HG02610 (cell line): ENCODE results near the gene UBE2R2.
A peak's percentile ranks its signal among the peaks of the same experiment; 100 is the strongest.
"Not testable (repeated sequence)": the region's sequence is repeated elsewhere in the genome, so short reads cannot be mapped to it uniquely, and the experiment has no call there.

Experiments used
- ATAC-seq: cut with Tn5 transposase; IDR thresholded peaks from one replicate; pipeline ENCODE4 v1.9.1; 2021; ENCODE audit warnings: mild to moderate bottlenecking, moderate library complexity; ENCODE audit not compliant: unreplicated experiment

The UBE2R2 gene

DNA sequence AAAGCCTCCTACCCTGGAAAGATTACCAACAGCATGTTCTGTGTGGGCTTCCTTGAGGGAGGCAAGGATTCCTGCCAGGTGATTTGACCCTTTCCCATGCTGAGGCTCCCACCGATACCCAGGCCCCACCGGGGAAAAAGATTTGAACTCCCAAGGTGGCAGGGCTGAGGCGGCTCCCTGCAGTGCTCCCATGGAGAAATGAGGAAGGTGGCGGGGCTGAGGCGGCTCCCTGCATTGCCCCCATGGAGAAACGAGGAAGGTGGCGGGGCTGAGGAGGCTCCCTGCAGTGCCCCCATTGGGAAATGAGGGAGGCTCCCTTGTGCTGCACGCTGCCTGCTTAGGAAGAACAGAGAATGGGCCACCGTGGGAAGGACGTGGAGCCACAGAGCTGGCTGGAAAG lies 18.4 kb upstream of the UBE2R2 start:
- no peak for ATAC-seq

DNA sequence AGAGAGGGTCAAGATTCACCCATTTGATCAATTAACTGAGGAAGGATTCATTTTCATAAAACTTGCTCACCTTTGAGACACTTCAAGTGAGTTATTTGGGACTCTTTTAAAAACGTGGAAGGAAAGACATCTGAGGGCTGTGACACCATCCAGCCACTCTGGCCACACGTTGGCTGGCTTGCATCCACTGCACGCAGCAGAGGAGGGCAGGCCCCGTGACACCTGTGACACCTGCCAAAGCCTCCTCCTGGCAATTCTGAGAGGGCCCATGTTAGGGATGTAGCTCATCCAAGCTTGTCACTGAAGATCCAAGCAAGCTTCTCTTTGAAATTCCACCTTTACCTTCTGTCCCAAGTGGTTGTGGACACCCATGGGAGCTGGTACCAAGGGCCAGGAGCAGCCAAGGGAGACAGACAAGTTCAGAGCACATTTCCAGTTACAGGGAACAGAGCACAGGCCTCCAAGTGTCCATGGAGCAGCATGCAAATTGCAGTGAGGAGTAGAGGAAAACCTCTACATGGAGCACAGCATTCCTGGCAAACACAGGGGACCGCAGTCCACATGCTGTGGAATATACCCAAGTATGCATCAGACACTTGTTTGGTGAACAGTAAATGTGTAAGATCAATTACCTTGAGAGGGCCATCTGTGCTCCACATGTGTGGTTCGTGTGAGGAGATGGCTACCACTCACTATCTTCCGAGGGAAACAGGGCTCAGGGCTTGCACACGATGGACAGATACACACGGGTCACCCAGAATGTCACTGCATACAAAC lies 16.8 kb upstream of the UBE2R2 start:
- ATAC-seq: no peak

DNA sequence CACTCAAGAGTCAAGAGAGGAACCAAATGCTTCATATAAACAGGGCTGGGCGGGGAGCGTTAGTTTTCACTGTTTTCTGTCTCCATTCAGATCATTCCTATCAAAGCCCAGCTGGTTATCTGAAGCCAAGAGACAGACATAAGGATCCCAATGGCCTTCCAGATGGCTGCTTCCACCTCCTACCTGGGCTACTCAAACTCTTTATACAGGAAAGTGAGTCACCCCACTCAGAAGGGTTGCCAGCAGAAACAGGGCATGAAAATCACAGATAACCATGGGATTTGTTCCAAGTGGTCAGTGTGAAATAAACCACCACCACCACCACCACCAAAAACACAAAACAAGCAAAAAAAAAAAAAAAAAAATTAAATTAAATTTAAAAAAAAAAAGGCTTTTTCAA lies 16.1 kb upstream of the UBE2R2 start:
- no peak for ATAC-seq

DNA sequence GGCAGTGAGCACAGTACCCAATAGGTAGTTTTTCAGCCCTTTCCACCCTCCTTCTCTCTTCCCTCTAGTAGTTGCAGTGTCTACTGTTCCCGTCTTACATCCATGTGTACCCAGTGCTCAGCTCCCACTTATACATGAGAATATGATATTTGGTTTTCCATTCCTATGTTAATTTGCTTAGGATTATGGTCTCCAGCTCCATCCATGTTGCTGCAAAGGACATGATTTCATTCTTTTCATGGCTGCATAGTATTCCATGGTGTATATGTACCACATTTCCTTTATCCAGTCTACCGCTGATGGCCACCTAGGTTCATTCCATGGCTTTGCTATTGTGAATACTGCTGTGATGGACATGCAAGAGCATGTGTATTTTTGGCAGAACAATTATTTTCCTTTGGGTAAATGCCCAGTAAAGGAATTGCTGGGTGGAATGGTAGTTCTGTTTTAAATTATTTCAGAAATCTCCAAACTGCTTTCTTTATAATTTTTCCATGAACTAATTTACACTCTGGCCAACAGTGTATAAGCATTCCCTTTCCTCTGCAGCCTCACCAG lies 14.9 kb upstream of the UBE2R2 start:
- ATAC-seq: not testable (repeated sequence)

DNA sequence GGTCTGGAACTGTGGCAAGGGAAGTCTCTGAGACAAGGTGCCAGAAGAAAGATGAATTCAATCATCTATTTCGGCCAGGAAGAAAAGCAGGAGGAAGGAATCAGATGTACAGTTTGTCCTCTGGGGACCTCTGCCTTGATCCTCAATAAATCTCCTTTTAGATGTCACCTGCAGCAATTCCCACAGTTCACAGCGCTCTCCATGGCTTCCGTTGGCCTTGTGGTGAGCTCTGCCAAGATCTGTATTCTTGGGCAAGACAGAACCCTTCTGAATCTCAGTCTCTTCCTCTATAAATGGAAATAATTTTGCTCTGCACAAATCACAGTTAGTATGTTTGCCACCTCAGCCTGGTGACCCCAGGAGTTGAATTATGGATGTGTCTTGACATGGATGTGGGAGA lies 12.8 kb upstream of the UBE2R2 start:
- not testable (repeated sequence) for ATAC-seq

DNA sequence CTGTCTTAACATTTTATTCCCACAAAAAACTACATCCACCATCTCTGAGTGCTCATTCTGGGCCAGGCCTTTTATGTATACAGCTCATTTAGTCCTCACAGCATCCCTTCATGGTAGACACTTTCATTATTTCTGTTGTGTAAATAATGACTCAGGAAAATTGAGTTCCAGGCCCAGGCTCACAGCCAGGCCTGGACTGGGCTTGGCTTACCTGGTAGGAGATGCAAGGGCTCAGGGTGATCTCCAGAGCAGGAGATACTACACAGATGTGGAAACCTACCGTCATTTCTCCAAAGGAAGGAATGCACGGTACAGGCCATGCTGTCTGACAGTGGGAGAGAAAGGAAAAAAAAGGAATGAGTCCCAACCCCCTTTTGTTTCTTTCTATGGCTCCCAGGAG lies 9.8 kb upstream of the UBE2R2 start:
- not testable (repeated sequence) for ATAC-seq

DNA sequence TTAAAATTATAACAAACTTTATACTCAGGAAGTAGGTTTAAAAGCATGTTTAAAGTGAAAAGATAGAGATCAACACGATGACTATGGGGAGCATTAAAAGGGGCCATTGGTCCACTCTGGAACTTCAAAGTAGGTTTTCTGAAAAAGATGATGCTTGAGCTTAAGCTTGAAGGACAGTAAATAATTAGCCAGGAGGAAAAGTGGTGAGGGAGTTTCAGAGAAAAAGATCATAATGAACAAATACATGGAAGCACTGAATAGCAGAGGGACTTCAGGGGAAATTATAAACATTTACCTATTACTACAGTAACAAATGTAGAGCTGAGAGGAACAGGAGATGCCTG lies 8.0 kb upstream of the UBE2R2 start:
- ATAC-seq: not testable (repeated sequence)

DNA sequence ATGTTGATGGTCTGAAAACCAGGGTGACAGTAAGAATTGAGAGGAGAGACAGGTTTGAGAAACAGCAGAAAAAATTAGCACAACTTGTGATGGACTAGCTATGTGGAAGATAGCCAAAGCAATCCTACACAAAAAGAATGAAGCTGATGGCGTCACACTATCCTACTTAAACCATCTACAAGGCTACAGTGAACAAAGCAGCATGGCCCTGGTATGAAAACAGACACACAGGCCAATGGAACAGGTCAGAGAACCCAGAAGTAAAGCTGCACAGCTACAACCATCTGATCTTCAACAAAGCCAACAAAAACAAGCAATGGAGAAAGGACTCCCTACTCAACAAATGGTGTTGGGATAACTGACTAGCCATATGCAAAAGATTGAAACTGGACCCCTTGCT lies 7.5 kb upstream of the UBE2R2 start:
- no peak for ATAC-seq

DNA sequence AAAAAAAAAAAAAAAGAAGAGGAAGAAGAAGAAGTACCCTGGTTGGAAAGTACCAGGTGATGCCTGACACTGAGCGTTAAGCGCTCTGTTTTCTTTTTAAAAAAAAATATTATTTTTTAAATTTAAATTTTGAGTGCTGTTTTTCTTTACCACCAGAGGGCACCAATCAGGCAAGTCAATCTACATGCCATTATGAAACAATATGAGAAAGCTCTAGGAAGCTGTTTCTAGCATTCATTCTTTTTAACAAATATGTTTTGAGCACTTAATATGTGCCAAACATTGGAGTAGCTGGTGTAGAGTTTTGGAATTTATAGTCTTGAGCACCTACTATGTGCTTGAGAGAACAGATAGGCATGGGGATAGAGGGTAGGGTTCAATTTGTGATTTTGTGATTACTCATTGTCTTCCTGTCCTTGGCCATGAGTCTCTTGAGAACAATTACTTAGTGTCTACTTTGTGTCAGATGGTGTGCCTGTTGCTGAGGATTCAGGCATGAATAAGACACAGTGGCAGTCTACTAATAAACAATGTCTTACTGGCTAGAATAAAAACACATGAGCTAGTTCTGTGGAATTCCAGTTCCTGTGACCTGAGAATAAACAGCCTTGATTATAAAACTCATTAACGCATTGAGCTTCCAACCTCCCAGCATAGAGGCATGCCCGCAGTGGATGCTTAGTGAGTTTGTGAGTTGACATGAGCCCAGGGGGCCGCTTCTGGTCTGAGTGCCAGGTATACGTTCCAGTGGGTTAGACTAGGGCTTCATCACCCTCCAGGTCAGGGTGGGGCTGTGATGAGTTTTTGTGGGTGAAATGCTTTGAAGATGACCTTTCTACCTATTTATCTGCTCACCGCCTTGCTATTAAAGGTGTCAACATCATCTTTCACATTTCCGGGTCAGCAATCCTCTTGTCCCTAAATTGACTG lies 3.0 kb upstream of the UBE2R2 start:
- no peak for ATAC-seq

DNA sequence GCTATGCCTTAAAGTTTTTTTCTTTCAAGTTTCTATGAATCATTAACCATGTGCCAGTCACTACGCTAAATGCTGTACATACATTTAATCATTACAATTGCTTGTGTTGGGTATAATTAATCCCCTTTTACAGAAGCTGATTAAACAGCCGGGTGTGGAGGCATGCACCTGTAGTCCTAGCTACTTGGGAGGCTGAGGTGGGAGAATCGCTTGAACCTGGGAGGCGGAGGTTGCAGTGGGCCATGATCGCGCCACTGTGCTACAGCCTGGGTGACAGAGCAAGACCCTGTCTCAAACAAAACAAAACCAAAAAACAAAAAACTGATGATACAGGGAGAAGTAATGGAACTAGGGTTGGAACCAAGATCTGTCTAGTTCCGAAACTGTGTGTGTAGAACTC lies 1.2 kb upstream of the UBE2R2 start:
- no peak for ATAC-seq

DNA sequence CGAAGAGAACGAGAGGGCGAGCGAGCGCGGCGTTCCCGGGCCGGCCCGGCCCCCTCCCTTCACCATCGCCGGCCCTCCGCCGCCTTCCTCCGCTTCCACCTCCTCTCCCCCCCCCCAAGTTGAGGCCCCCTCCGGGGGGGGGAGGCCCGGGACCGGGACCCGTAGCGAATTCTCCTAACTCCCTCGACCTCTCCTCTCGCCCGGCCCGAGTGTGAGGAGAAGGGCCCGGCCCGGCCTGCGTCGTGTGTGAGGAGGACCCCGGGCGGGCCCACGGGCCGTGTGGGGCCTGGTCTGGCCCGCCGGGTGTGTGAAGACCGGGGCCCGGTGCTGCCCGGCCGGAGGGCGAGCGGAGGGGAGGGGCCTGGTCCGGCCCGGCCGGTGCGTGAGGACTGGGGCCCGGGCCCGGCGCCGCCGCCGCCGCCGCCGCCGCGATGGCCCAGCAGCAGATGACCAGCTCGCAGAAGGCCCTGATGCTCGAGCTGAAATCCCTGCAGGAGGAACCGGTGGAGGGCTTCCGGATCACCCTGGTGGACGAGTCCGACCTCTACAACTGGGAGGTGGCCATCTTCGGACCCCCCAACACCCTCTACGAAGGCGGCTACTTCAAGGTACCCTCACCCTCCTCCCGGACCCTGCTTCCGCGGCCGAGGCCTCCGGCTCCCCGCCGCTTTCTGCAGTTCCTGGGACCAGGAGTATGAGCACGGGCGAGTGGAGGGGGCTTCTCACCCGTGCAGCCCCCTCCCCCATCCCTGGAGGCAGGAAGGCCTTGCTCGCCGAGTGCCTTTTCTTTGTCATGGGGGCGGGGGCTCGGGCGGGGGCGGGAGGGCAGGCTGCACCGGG lies 587 bp downstream of the UBE2R2 start:
- peak; percentile 26 for ATAC-seq

DNA sequence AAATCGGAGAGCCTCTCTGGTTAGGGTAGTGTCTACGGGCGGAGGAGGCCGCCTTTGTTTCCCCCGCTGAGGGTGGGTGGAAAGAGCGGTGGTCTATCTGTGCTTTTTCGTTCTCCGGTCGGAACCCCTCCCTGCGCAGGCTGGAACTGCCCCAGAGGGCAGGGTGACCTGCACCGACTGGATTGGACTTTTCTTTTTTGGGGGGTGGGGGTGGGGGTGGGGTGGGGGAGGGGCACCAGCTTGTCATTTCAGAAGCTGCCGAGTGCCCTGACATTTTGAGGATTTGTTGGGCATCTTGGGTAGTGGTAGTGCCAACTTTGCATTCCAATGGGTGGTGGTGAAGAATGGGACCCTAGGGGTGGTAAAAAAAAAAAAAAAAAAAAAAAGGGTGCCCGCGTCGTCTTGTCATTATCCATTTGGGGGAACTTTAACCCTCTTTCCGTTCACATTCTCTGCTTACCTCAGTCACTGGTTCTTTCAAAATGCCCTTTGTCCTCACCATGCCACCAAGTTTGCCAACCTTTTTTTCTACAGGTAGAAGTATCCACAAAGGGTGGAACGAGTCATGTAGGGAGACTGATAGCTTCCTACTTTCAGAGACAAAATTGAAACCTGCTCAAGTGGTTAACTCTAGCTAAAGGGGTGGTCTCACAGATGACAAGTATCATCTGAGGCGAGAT lies 1.3 kb downstream of the UBE2R2 start:
- no peak for ATAC-seq

DNA sequence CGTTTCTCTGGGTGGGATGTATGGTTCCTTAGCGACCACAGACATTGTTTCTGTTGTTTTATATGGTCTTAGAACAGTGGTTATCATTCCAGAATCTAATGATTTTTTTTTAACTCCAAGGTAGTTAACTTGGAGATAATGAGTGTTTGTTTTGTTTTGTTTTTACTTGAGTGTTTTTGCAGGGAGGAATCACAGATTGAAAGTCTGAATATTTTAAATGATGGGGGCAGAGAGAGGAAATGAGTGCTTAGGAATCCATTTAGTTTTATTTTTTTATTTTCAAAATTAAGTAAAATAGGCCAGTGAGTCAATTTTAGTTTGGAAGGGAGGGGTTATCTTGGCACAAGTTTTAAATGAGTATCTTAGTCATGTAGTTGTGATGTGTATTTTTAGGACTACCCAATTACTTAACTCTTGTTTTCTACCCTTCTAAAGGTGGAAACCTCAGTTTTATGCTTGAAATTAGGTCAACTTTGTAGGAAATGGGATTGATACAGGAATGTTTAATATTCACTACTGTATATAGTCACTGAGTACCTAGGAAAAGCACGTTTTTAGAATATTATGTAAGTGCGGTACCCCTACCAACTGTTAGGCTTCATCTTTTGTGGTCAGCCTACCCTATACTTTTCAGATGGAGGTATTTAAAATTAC lies 2.0 kb downstream of the UBE2R2 start:
- ATAC-seq: no peak

DNA sequence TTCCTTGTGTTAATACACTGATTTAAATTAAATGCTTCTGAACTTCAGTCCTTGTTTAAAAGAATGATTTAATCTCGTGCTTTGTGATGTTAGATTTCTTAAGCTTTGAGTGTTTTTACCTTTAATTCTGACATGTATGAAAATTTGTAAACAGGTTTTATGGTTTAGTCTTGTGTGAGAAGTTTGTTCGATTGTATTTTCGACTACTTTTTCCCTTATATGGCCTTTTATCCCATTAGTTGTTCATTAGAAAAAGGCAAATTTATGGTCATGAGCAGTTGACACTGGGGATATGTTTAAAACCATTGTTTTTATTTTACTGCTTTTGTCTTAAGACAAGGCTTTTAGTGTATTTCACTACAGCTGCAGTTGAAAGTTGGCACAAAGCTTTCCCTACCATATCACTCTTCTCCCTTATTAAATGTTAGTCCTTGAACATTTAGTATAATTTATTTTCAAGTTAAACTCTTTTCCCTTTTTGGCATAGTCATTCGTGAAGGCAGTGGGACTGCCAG lies 3.3 kb downstream of the UBE2R2 start:
- no peak for ATAC-seq

DNA sequence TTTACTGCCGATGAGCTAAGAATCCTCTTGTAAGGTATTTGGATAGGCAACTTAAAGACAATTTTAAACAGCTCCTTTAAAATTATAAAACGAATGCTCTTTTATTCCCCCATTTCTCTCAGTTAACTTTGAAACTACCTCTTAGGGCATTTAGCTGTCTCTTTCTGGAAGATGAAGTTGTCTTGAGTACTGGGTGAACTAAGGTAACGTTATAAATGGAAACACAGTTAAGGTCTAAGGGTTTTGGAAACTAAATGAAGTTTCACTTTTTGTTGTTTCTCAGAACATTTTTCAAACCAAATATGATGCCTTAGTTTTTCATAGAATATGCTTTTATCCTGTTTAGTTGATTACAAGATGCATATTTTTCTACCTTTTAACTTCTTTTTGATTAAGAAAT lies 6.8 kb downstream of the UBE2R2 start:
- ATAC-seq: no peak

DNA sequence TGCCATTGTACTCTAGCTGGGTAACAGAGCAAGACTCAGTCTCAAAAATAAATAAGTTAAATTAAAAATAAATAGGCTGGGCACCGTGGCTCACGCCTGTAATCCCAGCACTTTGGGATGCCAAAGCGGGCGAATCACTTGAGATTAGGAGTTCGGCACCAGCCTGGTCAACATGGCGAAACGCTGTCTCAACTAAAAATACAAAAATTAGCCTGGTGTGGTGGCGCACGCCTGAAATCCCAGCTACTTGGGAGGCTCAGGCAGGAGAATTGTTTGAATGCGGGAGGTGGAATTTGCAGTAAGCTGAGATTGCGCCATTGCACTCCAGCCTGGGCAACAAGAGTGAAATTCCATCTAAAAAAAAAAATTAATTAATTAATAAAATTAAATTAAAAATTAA lies 10.3 kb downstream of the UBE2R2 start:
- ATAC-seq: not testable (repeated sequence)

DNA sequence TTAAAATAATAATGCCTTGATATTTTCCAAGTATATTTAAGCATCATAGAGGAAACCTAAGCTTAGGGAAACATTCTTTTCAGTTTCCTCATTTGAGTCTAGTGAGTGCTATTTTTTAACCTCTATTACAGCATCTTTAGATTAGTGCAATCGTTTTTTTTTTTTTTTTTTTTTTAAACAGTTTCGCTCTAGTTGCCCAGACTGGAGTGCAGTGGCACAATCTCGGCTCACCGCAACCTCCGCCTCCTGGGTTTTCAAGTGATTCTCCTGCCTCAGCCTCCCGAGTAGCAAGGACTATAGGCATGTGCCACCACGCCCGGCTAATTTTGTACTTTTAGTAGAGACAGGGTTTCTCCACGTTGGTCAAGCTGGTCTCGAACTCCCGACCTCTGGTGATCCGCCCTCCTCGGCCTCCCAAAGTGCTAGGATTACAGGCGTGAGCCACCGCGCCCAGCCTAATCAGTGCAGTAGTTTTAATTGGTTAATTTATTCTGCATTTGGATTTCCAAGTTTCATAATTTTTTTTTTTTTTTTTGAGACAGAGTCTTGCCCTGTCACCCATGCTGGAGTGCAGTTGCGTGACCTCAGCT lies 12.8 kb downstream of the UBE2R2 start:
- not testable (repeated sequence) for ATAC-seq

DNA sequence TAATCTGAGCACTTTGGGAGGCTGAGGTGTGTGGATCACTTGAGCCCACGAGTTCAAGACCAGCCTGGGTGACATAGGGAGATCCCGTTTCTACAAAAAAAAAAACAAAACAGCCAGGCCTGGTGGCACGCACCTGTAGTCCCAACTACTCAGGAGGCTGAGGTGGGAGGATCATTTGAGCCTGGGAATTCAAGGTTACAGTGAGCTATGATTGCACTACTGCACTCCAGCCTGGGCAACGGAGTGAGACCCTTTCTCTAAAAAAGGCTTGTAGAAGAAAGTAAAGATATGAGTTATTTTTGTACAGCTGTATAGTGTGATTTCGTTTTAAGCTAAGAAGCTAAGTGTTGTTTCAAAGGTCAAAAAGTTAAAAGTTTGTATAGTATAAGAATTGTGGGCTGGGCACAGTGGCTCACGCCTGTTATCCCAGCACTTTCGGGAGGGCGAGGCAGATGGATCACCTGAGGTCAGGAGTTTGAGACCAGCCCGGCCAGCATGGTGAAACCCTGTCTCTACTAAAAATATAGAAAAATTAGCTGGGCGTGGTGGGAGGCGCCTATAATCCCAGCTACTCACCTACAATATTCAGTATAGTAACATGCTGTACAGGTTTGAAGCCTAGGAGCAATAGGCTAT lies 18.8 kb downstream of the UBE2R2 start:
- ATAC-seq: no peak

DNA sequence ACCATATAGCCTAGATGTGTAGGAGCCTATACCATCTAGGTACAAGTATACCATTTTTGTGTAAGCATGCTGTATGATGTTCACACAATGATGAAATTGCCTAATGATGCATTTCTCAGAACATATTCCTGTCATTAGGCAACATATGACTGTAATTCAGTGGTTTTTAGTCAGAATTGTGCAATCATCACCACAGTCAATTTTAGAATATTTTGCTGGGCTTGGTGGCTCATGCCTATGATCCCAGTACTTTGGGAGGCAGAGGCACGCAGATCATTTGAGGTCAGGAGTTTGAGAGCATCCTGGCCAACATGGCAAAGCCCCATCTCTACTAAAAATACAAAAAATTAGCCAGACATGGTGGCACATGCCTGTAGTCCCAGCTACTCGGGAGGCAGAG lies 19.3 kb downstream of the UBE2R2 start:
- ATAC-seq: peak; percentile 73
